CD8-positive, alpha-beta memory T cell (primary cell): Measurements from ENCODE around the gene SMPDL3B. TPM values are rescaled to one million over a fixed set of nuclear protein-coding genes. Genes with fewer than 3 reads are reported as not detected.
A peak's percentile ranks its signal among the peaks of the same experiment; 100 is the strongest.

ENCODE experiments used
- CTCF ChIA-PET: fragments of 350-600 bp; sonication (Branson Sonifier 250); formaldehyde crosslinking; loops from one replicate; lab custom pipeline; 2021; ENCODE audit warnings: antibody characterized with exemption; lab: Charles Lee
- POLR2A ChIA-PET: fragments of 350-600 bp; sonication (Branson Sonifier 250); formaldehyde crosslinking; loops from one replicate; lab custom pipeline; 2021; ENCODE audit warnings: antibody characterized with exemption; lab: Charles Lee
- DNase-seq, 5 donors: peaks; one replicate each; pipeline versions ENCODE4 v3.0.0 to v3.0.0-alpha.2; 2020 to 2022; ENCODE audit warnings: mixed read lengths in 1 of 5
- H3K27ac ChIP-seq: one replicate; pipeline ENCODE4 v1.7.0; 2013; ENCODE audit warnings: low read depth, mild to moderate bottlenecking, low read length, moderate library complexity
- H3K27me3 ChIP-seq: 2 replicates; pipeline ENCODE4 v1.7.0; 2013; ENCODE audit warnings: low read length, mild to moderate bottlenecking; ENCODE audit not compliant: insufficient read depth, poor library complexity, severe bottlenecking
- H3K36me3 ChIP-seq: 2 replicates; pipeline ENCODE4 v1.7.0; 2013; ENCODE audit warnings: mild to moderate bottlenecking, low read length, moderate library complexity; ENCODE audit not compliant: insufficient read depth
- H3K4me1 ChIP-seq: 2 replicates; pipeline ENCODE4 v1.7.0; 2013; ENCODE audit warnings: mild to moderate bottlenecking, low read length, moderate library complexity; ENCODE audit not compliant: insufficient read depth
- H3K4me3 ChIP-seq: 2 replicates; pipeline ENCODE4 v1.7.0; 2013; ENCODE audit warnings: mild to moderate bottlenecking, low read length
- H3K9me3 ChIP-seq: 2 replicates; pipeline ENCODE4 v1.7.0; 2013; ENCODE audit warnings: mild to moderate bottlenecking, low read length
- H3K27ac Mint-ChIP-seq, 8 donors: one replicate each; pipeline ENCODE4 v1.8.0; 2020 to 2021; ENCODE audit warnings: mixed read lengths in 8 of 8, mild to moderate bottlenecking in 6 of 8, inconsistent platforms in 3 of 8, moderate library complexity in 3 of 8
- H3K27me3 Mint-ChIP-seq, 2 donors: one replicate each; pipeline ENCODE4 v1.8.0; 2020 to 2021; ENCODE audit warnings: mixed read lengths in 2 of 2, mild to moderate bottlenecking in 1 of 2, moderate library complexity in 1 of 2
- H3K36me3 Mint-ChIP-seq, 3 donors: one replicate each; pipeline ENCODE4 v1.8.0; 2020 to 2021; ENCODE audit warnings: mixed read lengths in 3 of 3, inconsistent platforms in 1 of 3, mild to moderate bottlenecking in 1 of 3
- H3K4me1 Mint-ChIP-seq, 3 donors: one replicate each; pipeline ENCODE4 v1.8.0; 2020 to 2021; ENCODE audit warnings: mixed read lengths in 3 of 3, inconsistent platforms in 1 of 3, mild to moderate bottlenecking in 1 of 3
- H3K4me3 Mint-ChIP-seq, 7 donors: one replicate each; pipeline ENCODE4 v1.8.0; 2020 to 2021; ENCODE audit warnings: mixed read lengths in 7 of 7, mild to moderate bottlenecking in 6 of 7, moderate library complexity in 4 of 7, inconsistent platforms in 2 of 7
- H3K9me3 Mint-ChIP-seq, 5 donors: one replicate each; pipeline ENCODE4 v1.8.0; 2020 to 2022; ENCODE audit warnings: mixed read lengths in 5 of 5, mild to moderate bottlenecking in 3 of 5, moderate library complexity in 2 of 5, inconsistent platforms in 1 of 5
- polyA plus RNA-seq: library from polyadenylated mRNA; unstranded; fragments of 300-500 nt; fragmentation: Illumina TruSeq; gene quantifications from one replicate; pipeline ENCODE4 v1.2.3, GENCODE V29; 2021
- total RNA-seq, 2 experiments: library from RNA; stranded (reverse); gene quantifications; one replicate each; pipeline ENCODE4 v1.2.3, GENCODE V29; 2021

The SMPDL3B gene
- total and polyA plus RNA-seq, 3 experiments from 2014 or later, result 0.27 TPM; not detected in 2

GRCh38 chr1:27973771-27974416, 39.1 kb downstream of the SMPDL3B start:
- Mint-ChIP-seq H3K4me1 (peaks cover 6 to 25% (median 14%) of the 10 kb centered on the region in 3 donors), H3K36me3 (peaks cover 0 to 60% (median 5%) of the 10 kb centered on the region in 3 donors), H3K4me3 (no peak overlapping the region), H3K27me3 (no peaks in the 10 kb centered on the region), H3K27ac (peak overlapping the region in 4 of 8 donors; percentile 8 to 60 (median 34)), H3K9me3 (no peaks in the 10 kb centered on the region)
- no peak overlapping the region for H3K27ac ChIP-seq
- H3K9me3 ChIP-seq, result no peaks in the 10 kb centered on the region
- POLR2A ChIA-PET, result no interaction called here
- no peak for DNase-seq
- CTCF ChIA-PET, result interaction anchor here (0.8 to 1.6 kb wide), 3 partner anchors 14 to 117 kb away, joined by 3 to 5 read pairs (median 4); partner anchors contain the start of gene XKR8
- H3K36me3 ChIP-seq, result peaks cover 6% of the 10 kb centered on the region
- H3K27me3 ChIP-seq, result no peaks in the 10 kb centered on the region
- no peak overlapping the region for H3K4me3 ChIP-seq
- H3K4me1 ChIP-seq, result peaks cover 5% of the 10 kb centered on the region

GRCh38 chr1:27974417-27974781, 39.6 kb downstream of the SMPDL3B start:
- H3K27me3 ChIP-seq, result no peaks in the 10 kb centered on the region
- no peak overlapping the region for H3K4me3 ChIP-seq
- POLR2A ChIA-PET, result no interaction called here
- Mint-ChIP-seq H3K27ac (peak overlapping the region in 1 of 8 donors; percentile 75), H3K27me3 (no peaks in the 10 kb centered on the region), H3K4me3 (no peak overlapping the region), H3K4me1 (peaks cover 4 to 22% (median 11%) of the 10 kb centered on the region in 3 donors), H3K9me3 (no peaks in the 10 kb centered on the region), H3K36me3 (peaks cover 0 to 59% (median 5%) of the 10 kb centered on the region in 3 donors)
- peaks cover 6% of the 10 kb centered on the region for H3K36me3 ChIP-seq
- no peak overlapping the region for H3K27ac ChIP-seq
- CTCF ChIA-PET, result interaction anchor here (1.1 to 1.6 kb wide), 2 partner anchors 15 to 35 kb away, joined by 3 to 5 read pairs; partner anchors contain the start of gene XKR8
- H3K9me3 ChIP-seq, result no peaks in the 10 kb centered on the region
- DNase-seq, result no peak
- peaks cover 4% of the 10 kb centered on the region for H3K4me1 ChIP-seq

- Histone ChIP-seq H3K27me3 (no peaks in the 10 kb centered on the region), H3K9me3 (no peaks in the 10 kb centered on the region), H3K4me1 (no peaks in the 10 kb centered on the region), H3K4me3 (no peak overlapping the region), H3K36me3 (peaks cover 6% of the 10 kb centered on the region), H3K27ac (peak overlapping the region; percentile 5)
- Mint-ChIP-seq H3K4me1 (no peaks in the 10 kb centered on the region), H3K36me3 (peaks cover 0 to 23% (median 5%) of the 10 kb centered on the region in 3 donors), H3K9me3 (no peaks in the 10 kb centered on the region), H3K4me3 (no peak overlapping the region), H3K27ac (no peak overlapping the region), H3K27me3 (no peaks in the 10 kb centered on the region)
- POLR2A ChIA-PET, result no interaction called here
- DNase-seq, result peak in 2 of 5 donors; percentile 44 to 50
- CTCF ChIA-PET, result interaction anchor here (0.6 to 4.5 kb wide), 8 partner anchors 10 to 148 kb away, joined by 3 to 28 read pairs (median 4); partner anchors contain the start of genes THEMIS2 and XKR8
Measured at GRCh38 chr1:27979151-27979858, 44.5 kb downstream of the SMPDL3B start.

DNA sequence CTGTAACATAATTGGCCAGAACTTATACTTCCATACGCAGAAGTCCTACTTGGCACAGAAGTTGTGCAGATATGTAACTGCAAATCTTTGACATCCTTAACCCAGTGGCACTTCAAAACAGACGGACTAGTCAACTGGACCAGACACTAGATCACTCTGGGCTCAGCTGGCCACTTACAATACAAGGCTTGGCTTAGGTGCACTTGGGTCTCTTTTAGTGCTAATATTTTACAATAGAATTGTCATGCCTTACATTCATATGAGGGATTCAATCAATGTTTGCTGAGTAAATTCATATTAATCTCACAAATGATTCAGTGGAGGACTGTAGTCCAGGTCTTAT, 45.0 kb downstream of the SMPDL3B start:
- Histone ChIP-seq H3K4me1 (no peaks in the 10 kb centered on the region), H3K9me3 (no peaks in the 10 kb centered on the region), H3K4me3 (no peak overlapping the region), H3K36me3 (peaks cover 6% of the 10 kb centered on the region), H3K27me3 (no peaks in the 10 kb centered on the region), H3K27ac (no peak overlapping the region)
- peak in 1 of 5 donors; percentile 3 for DNase-seq
- Mint-ChIP-seq H3K27me3 (no peaks in the 10 kb centered on the region), H3K36me3 (peaks cover 0 to 20% (median 5%) of the 10 kb centered on the region in 3 donors), H3K4me1 (no peaks in the 10 kb centered on the region), H3K4me3 (no peak overlapping the region), H3K9me3 (no peaks in the 10 kb centered on the region), H3K27ac (no peak overlapping the region)
- POLR2A ChIA-PET, result no interaction called here
- CTCF ChIA-PET, result interaction anchor here (0.6 to 4.5 kb wide), 9 partner anchors 10 to 148 kb away, joined by 3 to 28 read pairs (median 5); partner anchors contain the start of genes THEMIS2 and XKR8

GRCh38 chr1:27980216-27980845, 45.5 kb downstream of the SMPDL3B start:
- Mint-ChIP-seq H3K36me3 (peaks cover 0 to 21% (median 5%) of the 10 kb centered on the region in 3 donors), H3K4me1 (no peaks in the 10 kb centered on the region), H3K9me3 (no peaks in the 10 kb centered on the region), H3K4me3 (no peak overlapping the region), H3K27me3 (no peaks in the 10 kb centered on the region), H3K27ac (peak overlapping the region in 2 of 8 donors; percentile 17 to 26)
- H3K4me3 ChIP-seq, result no peak overlapping the region
- DNase-seq, result no peak
- no peaks in the 10 kb centered on the region for H3K9me3 ChIP-seq
- peaks cover 6% of the 10 kb centered on the region for H3K36me3 ChIP-seq
- POLR2A ChIA-PET, result no interaction called here
- H3K27me3 ChIP-seq, result no peaks in the 10 kb centered on the region
- CTCF ChIA-PET, result interaction anchor here (0.8 to 4.5 kb wide), 7 partner anchors 9 to 149 kb away, joined by 3 to 28 read pairs (median 5); no protein-coding TSS in a partner anchor
- H3K4me1 ChIP-seq, result no peaks in the 10 kb centered on the region
- H3K27ac ChIP-seq, result no peak overlapping the region

- Histone ChIP-seq H3K9me3 (no peaks in the 10 kb centered on the region), H3K4me1 (no peaks in the 10 kb centered on the region), H3K27me3 (no peaks in the 10 kb centered on the region), H3K27ac (no peak overlapping the region), H3K36me3 (peaks cover 6% of the 10 kb centered on the region), H3K4me3 (no peak overlapping the region)
- Mint-ChIP-seq H3K9me3 (no peaks in the 10 kb centered on the region), H3K4me3 (no peak overlapping the region), H3K27ac (peak overlapping the region in 2 of 8 donors; percentile 43 to 58), H3K36me3 (peaks cover 0 to 23% (median 8%) of the 10 kb centered on the region in 3 donors), H3K4me1 (no peaks in the 10 kb centered on the region), H3K27me3 (peaks cover 0 to 1% of the 10 kb centered on the region in 2 donors)
- no peak for DNase-seq
- ChIA-PET POLR2A (no interaction called here), CTCF (interaction anchor here (1.0 to 4.5 kb wide), 4 partner anchors 11 to 256 kb away, joined by 3 to 28 read pairs (median 13); no protein-coding TSS in a partner anchor)
Measured at GRCh38 chr1:27981145-27981544, 46.3 kb downstream of the SMPDL3B start.

DNA sequence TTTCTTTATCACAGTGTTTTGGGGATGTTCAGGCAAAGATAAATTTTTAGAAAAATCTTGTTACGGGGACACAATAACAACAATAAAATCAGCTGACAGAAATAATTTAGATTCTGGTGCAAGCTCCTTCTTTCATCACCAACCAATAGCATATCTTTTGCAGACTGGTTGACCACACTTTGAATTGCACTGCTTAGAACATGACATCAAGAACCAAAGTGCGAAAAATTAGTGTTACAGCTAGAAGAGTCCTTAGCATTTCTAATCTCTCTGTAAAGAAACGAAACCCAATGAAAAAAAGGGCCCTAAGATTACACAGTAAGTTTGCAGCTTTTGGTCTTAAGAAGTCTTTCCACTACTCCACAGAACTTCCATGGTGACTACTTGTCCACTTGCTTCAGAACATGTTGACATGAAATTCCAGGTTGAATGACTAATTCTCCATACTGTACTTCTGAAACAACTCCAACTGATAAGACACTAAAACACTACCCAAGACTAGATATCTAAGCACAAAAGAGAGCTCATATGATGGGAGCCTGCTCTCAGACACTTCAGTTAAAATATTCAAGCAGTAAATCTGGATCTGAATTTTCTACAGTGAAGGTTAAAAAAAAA, 56.2 kb downstream of the SMPDL3B start:
- peaks cover 25% of the 10 kb centered on the region for H3K4me1 ChIP-seq
- H3K27me3 ChIP-seq, result no peaks in the 10 kb centered on the region
- DNase-seq, result no peak
- no peaks in the 10 kb centered on the region for H3K9me3 ChIP-seq
- H3K27ac Mint-ChIP-seq, result peak overlapping the region in 7 of 8 donors; percentile 28 to 95 (median 87)
- H3K27ac ChIP-seq, result no peak overlapping the region
- CTCF ChIA-PET, result interaction anchor here (1.3 kb wide), 1 partner anchor 133 kb away, joined by 3 read pairs; no protein-coding TSS in a partner anchor
- no peaks in the 10 kb centered on the region for H3K9me3 Mint-ChIP-seq
- peaks cover 23% of the 10 kb centered on the region for H3K36me3 ChIP-seq
- H3K4me3 Mint-ChIP-seq, result peak overlapping the region in 3 of 7 donors; percentile 7 to 59 (median 8)
- H3K27me3 Mint-ChIP-seq, result no peaks in the 10 kb centered on the region
- peaks cover 16 to 57% (median 20%) of the 10 kb centered on the region in 3 donors for H3K36me3 Mint-ChIP-seq
- POLR2A ChIA-PET, result interaction anchor here (0.6 to 1.2 kb wide), 3 partner anchors 9 to 255 kb away, joined by 3 to 7 read pairs (median 4); no protein-coding TSS in a partner anchor
- H3K4me1 Mint-ChIP-seq, result peaks cover 29 to 37% (median 32%) of the 10 kb centered on the region in 3 donors
- no peak overlapping the region for H3K4me3 ChIP-seq
